HG03439 (cell line): ENCODE data around the gene ARHGDIA.

Experiments used
- ATAC-seq: cut with Tn5 transposase; IDR thresholded peaks from one replicate; pipeline ENCODE4 v1.9.1; 2021; ENCODE audit warnings: mild to moderate bottlenecking, moderate library complexity; ENCODE audit not compliant: unreplicated experiment

ARHGDIA gene

DNA sequence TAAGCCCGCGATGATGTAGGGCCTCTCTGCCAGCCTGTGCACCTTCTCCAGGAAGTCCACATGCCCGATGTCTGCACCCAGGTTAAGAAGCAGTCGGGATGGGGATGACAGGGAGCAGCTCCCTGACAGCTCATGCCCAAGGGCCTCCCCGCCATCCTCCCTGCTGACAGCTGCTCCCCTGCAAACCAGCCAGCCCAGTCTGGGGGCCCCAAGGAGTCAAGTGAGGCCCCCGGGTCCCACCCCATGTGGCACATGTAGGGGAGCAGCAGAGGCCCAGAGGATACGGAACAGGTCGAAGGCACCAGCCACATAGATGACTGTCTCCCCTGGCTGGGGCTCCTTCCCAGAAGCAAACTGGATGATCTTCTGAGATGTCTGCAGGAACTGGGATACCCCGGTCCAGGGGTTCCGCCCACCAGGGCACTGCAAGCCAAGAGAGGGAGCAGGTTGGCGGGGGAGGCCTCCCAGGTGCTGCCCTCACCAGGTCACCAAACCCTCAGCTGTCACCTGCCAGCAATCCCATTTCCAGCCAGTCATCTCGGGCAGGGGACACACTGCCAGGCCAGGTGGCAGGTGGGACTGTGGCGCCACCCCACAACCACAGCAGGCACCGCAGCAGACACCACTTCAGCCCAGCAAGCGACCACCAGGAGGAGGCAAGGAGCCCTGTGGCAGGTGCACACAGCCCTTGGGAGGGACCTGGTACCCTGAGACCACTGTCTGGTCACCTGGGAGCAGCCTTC lies 35.5 kb upstream of the ARHGDIA start:
- no peak for ATAC-seq

DNA sequence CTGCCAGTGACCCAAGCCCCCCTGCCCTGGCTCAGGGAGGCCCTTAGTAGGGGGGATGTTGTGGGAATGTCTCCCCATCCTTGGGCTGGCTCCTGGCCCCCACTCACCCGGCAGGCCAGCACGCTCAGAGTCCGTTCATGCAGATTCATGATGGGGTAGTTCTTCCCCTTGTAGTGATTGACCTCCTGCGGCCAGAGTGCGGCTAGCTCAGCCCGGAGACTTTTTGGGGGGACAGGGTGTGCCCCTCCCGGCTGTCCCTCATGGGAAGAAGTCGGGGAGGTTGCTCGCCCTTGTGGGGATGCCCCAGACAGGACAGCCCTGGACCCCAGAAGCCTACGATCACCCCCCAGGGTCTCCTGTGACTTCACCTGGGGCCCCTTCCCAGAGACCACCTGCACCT lies 34.9 kb upstream of the ARHGDIA start:
- ATAC-seq: no peak

DNA sequence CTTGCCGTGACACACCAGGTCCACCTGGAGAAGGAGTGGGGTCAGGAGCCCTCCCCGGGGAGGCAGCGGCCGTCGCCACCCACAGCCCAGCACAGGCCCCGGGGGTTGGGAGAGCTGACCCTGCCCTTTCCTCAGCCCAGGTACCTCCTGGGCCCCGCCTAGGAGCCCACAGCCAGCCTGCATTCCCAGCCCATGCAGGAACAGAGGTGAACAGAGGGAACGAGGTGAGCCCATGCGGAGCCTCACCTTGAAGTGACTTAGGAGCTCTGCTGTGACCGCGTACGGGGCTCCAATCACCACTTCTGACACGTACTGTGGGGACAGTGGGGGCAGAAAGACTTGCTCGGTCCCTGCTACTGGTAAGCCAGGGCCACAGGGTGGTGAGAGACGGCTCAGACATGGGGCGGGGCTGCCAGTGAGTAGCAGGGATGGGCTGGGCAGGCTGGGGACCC lies 34.3 kb upstream of the ARHGDIA start:
- ATAC-seq: no peak

DNA sequence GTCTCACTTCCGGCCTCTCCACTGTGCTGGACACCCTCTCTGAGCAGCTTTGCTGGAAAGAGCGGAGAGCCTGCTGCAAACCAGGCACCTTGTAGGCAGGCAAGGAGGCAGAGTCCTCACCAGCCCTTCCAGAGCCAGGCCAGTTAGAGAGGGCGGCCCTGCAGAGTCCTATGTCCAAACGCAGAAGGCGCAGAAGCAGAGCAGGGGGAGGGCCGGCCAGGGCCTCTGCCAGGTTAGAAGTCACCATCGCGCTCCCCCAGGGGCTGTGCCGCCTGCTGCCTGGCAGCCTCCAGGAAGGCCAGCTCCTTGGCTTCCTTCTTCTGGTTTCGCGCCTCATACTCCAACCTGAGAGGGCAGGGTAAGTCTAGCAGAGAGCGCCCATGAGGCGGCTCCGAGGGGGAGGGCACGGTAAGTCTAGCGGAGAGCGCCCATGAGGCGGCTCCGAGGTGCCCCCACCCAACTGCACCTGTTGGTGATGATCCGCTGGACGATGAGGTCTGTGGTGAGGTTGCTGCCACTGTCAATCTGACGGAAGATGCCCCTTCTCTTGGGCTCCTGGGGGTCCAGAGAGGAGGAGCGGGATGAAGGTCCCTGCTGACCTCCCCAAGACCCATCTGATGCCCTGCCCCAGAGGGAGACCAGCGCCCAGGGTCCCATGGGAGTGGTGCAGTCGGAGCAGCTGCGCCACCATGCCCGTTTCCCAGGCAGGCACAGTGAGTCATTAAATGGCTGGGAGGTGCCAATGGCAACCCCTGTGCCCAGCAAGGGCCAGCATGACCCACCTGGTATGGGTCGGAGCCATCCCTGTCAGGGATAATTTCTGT lies 33.7 kb upstream of the ARHGDIA start:
- ATAC-seq: no peak

DNA sequence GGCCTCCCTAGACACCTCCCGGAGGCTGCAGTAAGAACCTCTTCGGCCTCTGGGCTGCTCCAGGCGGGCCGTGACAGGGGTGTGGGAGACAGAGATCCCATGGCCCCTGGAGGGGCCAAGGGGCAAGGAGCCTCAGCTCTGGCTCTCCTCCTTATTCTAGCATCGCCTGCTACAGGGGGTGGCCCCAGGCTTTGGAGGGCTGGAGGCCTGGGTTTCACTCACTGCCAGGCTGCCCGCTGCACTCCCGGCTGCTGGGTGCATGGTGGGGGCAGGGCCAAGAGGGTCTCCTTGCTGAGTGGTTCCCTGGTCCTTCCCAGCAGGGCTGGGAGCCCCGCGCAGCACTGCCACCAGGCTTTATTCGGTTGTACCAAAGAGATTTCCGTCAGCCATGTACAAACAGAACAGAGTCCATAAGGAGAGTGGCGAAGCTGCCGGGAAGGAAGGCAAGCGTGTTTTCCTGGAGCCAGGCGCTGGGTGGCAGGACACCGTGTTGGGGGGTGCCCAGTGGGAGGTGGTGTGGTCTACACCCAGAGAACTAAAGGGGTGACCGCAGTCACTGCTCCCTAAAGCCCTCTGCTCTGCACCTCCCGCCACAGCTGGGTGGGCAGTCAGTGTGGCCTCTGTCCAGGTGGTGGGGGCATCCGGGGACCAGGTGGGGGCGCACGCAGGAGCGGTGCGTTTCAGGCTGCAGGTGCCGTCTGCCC lies 32.9 kb upstream of the ARHGDIA start:
- no peak for ATAC-seq

DNA sequence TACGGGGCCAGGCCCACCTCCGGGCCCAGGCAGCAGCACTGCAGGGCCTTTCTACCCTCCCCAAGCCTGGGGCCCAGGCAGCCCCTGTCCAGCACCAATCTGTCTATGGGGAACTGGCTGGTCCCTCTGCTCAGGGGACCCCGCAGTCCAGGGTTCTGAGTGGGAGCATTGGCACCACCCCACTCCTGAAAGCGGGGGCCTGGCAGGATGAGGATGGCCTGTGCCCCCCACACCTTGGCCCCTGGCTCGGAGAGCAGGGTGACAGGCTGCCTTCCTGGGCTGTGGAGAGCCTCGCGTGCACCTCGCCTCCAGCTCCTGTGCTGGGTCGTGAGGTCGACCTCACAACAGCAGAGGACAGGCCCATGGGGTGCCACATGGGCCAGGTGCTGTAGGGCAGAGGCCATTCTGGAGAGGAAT lies 32.3 kb upstream of the ARHGDIA start:
- no peak for ATAC-seq

DNA sequence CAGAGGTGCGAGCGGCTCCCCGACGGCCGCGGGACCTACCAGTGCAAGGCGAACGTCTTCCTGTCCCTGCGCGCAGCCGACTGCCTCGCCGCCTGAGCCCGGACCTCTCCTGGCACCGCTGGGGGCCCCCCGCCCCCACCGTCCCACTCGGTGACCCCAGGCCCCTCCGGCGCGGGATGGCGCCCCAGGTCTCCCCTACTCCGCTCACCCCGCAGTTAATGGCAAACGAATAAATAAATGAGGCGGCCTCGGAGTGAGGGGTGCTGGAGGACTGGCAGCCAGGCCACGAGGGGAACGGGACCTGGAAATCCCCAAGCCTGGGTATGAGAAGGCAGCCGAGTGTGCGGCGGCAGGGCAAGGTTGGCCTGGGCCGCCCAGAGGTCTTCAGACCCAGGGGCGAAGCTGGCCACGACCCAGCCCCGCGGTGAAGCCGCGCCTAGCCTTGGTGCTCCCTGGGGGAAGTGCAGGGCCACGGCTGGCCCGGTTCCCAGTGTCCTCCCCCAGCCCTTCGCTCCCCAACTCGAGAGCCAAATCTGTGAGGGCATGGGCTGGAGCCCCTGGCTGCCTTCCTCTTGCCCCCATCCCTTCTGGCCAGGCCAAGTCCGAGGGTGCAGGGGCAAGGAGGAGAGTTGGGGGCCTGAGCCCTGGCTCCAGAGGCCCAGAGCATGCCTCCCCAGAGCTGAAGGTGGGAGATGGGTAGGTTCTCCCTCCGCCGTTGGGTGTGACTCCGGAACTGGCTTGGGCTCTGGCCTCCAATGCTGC lies 31.7 kb upstream of the ARHGDIA start:
- no peak for ATAC-seq

DNA sequence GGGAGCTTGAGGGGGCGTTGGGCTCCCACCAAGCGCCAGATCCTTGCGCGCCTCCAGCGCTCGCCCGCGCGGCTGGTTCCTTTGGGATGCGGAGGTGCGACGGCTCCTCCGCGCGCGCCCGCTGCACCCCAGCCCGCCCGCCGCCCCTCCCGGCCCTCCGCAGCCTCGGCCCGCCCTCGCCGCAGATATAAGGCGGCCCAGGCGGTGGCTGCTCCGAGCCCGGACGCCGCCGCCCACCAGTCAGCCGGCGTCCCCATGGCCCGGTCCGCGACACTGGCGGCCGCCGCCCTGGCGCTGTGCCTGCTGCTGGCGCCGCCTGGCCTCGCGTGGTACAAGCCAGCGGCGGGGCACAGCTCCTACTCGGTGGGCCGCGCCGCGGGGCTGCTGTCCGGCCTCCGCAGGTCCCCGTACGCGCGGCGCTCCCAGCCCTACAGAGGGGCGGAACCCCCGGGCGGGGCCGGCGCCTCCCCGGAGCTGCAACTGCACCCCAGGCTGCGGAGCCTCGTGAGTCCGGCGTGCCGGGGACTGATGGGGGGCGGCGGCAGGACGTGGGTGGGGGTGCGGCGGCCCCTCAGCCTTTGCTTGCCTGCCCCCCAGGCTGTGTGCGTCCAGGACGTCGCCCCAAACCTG lies 31.0 kb upstream of the ARHGDIA start, which contains the start of gene NPB:
Gene NPB (plus strand): TSS at position 216 of the 630 bp plus-strand sequence. CDS start 40 bp downstream, at position 256.
- ATAC-seq: no peak

DNA sequence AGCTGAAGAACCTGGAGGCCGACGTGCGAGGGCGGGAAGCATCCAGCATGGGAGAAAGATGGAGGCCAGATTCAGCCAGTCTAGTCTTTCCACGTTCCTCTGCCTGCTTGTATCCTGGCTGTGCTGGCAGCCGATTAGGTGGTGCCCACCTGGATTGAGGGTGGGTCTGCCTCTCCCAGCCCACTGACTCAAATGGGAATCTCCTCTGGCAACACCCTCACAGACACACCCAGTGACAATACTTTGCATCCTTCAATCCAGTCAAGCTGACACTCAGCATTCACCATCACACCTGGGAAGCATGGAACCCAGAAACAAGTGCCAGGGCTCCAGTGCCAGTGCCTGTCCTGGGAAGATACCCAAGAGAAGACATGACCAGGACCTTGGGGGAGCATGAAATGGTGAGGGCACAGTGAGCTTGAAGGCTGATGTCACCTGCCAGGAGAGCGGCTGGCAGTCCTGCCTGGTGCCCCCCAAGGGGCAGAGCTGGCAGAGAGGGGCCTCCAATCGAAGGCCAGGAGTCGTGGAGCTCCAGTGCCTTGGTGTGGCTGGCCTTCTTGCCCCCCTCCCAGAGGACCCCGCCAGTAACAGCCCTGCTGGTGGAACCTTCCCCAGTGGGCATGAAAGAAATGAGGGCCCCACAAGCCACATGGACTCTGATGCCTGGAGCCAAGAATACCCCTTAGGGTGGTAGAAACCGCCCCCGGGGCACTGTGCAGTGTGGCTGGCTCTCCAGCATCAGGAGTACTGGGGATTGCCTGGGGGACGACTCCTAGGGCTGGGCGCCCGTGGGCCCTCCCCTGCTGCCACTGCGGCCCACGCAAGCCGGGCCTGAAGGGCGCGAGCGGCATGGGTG lies 30.3 kb upstream of the ARHGDIA start:
- ATAC-seq: no peak

DNA sequence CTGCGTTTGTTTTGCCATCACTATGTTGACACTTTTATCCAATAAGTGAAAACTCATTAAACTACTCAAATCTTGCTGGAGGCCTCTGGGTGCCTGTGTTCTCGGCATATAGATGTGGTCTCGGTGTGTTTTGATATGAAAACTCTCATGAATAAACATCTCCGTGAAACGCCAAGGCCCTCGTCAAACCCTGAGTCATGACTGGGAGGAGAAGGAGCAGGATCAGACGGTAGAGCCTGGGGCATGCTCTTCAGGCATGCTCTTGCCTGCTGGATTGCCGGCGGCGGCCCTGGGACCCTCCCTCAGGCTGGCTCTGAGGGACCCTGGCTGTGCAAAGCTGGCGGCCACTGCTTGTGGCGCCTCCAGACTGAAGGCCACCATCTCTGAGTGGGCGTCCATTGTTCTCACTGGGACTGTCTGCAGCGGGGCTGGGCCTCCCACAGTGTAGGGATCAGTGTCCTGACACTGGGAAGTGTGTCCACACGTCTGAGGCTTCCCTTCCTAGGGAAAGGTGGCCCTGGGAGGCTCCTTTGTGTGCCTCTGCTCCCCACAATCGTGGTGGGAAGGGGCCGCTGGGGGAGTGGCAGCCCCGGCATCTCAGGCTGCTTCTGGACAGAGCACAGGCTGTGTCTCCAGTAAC lies 29.2 kb upstream of the ARHGDIA start:
- no peak for ATAC-seq

DNA sequence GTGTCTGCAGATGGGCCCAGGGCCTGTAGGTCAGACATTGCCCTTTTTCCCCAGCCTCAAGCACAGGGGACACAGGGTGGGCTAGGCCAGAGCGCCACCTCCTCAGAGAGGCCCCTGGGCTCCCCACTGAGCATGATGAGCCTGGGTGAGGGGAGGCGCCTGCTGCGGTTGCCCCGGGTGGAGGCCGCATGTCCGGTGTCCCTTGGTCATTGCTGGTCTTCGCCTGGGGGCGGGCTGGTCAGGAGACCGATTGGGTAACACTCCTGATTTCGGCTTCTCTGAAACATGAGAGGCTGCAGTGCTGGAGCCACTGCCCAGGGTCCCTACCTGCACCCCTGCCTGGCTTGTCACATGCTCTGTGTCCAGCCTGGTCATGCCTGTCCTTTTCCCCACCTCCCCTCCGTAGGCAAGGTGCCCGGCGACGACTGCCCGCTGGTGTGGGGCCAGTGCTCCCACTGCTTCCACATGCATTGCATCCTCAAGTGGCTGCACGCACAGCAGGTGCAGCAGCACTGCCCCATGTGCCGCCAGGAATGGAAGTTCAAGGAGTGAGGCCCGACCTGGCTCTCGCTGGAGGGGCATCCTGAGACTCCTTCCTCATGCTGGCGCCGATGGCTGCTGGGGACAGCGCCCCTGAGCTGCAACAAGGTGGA lies 28.5 kb upstream of the ARHGDIA start:
- ATAC-seq: no peak

DNA sequence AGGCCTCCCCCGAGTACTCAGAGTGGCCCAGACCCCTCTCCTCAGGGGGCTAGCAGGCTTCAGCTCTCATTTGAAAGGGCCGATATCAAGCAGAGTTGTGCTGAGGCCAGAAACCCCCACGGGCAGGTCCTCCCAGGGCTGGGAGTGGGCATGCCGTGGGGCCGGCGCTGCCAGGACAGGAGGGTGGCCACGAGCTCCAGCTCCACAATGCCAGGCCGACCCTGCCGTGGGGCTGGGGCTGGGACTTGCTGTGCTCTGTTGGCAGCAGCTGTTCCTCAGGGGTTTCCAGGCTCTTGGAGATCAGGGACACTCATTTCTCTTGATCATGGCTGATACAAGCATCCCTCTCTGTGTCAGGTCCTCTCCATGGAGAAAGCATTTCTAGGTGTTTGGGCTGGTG lies 27.7 kb upstream of the ARHGDIA start:
- no peak for ATAC-seq

DNA sequence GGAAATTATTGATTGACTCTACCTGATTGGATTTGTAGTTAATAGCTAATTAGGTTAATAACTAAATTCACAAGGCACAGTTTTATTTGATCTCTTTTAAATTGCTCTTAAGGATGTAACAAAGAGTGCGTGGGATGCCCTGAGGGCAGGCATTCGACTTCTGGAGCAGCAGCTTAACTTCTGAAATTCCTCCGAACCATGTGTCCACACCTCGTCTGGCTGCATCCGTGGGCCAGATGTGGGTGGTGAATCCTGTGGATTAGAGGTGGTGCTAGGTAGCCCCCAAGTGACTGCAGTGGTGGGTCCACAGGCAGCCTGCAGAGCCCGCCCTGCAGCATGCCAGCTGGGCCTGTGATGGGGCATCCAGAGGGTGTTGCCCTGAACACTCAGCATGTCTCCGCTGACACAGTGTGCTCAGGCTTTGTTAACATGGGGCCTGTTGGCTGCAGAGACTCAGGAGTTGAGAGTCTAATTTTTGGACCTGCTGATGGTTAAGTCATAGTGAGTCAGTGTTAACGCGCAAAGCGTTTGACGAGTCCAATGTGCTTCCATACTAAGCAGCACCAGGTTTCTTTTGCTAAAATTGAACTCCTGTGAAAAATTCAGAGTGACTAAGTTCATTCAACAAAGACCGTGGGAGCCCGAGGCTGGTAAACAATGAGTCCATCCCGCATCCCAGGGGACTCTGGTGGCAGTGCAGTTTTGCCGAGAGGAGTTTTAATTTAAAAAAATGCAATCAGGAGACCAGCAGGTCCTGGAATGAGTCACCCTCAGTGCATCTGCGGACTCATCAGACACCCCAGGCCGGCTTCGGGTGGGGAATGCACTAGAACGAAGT lies 27.1 kb upstream of the ARHGDIA start:
- no peak for ATAC-seq

DNA sequence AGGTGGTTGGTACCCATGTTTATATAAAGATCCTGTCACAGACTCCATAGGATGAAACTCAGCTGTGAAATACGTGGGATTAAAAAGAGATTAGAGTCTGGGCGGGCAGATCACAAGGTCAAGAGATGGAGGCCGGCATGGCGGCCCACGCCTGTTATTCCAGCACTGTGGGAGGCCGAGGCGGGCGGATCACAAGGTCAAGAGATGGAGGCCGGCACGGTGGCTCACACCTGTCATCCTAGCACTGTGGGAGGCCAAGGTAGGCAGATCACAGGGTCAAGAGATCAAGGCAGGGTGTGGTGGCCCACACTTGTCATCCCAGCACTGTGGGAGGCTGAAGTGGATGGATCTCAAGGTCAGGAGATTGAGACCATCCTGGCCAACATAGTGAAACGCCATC lies 24.3 kb upstream of the ARHGDIA start:
- ATAC-seq: no peak

DNA sequence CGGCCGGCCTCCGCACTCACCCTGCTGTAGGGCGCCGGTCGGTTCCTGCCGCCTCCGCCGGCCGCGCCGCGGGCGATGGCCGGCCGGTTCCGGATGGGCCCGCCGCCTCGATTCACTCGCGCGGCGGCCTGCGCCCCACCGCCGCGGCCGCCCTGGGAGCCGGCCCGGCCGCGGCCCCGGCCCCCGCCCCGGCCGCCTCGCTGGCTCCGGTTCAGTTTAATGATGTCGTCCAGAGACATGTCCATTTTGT lies 20.1 kb upstream of the ARHGDIA start:
- ATAC-seq: peak; percentile 19

DNA sequence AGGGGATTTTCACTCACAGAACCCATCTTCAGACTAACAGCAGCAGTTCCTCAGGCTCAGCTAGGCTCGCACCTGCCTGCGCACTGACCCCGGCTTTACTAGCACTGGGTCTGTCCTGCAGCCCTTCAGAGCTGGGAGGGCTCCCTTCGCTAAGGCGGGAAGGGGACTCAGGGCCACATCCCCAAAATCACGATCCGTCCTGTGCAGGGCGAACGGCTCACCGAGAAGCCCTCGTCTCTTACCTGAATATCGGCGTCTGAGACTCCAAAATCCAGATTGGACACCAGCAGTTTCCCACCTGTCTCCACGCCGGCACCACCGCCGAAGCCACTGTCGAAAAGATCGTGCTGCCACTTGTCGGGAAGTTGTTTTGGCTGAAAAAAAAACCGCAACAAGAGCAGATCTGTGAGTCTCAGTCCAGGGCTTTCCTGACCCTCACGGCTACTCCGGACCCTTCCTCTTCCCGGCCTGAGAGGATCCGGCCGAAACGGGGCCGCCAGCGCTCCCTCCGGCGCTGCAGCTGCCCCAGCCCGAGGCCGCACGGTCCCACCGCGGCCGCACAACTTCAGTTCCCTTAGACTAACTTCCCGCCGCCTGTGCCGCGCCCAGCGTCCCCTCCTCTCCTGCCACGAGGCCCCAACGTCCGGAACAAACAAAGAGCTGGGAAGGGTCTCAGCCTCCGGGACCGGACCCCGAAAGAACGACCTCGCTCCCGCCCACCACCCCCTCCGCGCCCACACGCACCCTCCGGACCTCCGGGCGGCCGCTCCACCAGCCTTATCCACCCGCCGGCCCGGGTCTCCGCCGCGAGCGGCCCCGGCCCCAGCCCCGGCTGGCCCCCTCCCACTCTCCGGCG lies 19.5 kb upstream of the ARHGDIA start:
- ATAC-seq: peak; percentile 1

DNA sequence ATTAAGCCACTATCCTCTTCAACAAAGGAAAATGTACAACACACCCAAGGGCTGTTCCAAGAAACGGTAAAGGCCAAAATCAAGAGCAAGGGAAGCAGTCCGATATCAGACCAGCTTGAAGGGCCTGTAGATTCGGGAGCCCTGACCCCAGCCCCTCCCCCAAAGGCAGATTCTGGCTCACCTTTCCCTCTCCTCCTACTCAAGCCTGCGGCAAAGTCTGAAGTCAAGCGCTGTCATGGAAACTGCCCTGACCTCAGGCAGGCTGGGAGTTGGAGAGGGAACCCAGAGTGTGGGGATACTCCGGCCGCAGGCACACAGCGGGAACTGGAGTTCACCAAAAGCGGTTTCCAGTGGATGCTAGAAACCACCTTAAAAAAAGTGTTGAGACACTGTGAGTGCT lies 18.5 kb upstream of the ARHGDIA start:
- no peak for ATAC-seq
